ENCODE results near the gene C9orf72.

The C9orf72 gene

DNA sequence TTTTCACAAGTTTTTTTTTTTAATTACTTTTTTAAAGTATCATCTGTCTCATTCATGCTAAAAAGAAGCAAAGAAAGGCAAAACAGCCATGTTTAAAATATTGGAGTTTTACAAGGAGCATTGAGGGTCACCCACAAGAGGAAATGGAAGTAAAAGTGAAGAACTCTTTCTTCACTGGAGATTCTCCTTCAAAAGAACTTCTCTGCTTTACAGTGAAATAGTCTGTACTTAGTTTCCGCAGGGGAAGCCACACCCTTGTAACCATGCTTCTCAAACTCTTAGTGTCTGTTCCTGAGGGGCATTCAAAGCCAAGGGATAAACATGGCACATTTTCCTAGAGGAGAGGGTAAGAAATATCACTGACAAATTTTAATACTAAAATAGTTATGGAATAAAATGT, 8.6 kb downstream of the C9orf72 start:
- H3K56ac ChIP-seq (ENCODE audit: low read length) = no peak overlapping the region
- no peaks in the 10 kb centered on the region for H3K79me2 ChIP-seq (ENCODE audit: control insufficient read depth, insufficient read depth, low read length)
- no peak overlapping the region for H2AK5ac ChIP-seq (ENCODE audit: low read length)
- no peak overlapping the region for H3K4me2 ChIP-seq (ENCODE audit: low read length)
- no CpG with 5 or more reads among the region's 1 CpG for WGBS (ENCODE audit: extremely low coverage, insufficient coverage, low lambda C conversion rate)
- no peak overlapping the region for H4K8ac ChIP-seq (ENCODE audit: low read depth, low read length)
- H3K79me1 ChIP-seq (ENCODE audit: low read length) = no peaks in the 10 kb centered on the region
- H2BK120ac ChIP-seq (ENCODE audit: low read depth, low read length) = no peak overlapping the region
- no peaks in the 10 kb centered on the region for H3K27me3 ChIP-seq (ENCODE audit: insufficient read depth, low read length, poor library complexity)
- H3K27ac ChIP-seq (ENCODE audit: low read depth, low read length) = no peak overlapping the region
- H2BK5ac ChIP-seq (ENCODE audit: low read length) = no peak overlapping the region
- H3K4ac ChIP-seq (ENCODE audit: low read depth, low read length) = no peak overlapping the region
- H2BK15ac ChIP-seq (replicated peaks; ENCODE audit: low read depth) = no peak overlapping the region
- no peak overlapping the region for H3K23ac ChIP-seq (ENCODE audit: low read length)
- no peak for DNase-seq
- H3K4me1 ChIP-seq (ENCODE audit: control insufficient read depth, low read depth, low read length) = no peaks in the 10 kb centered on the region
- H3K18ac ChIP-seq (ENCODE audit: low read length) = no peak overlapping the region
- no peak overlapping the region for H3K4me3 ChIP-seq (ENCODE audit: low read length)
- no peak overlapping the region for H3K9ac ChIP-seq (ENCODE audit: low read length)
- H3K36me3 ChIP-seq (ENCODE audit: control insufficient read depth, insufficient read depth, low read length) = no peaks in the 10 kb centered on the region
- no peak overlapping the region for H4K5ac ChIP-seq (ENCODE audit: low read length)

DNA sequence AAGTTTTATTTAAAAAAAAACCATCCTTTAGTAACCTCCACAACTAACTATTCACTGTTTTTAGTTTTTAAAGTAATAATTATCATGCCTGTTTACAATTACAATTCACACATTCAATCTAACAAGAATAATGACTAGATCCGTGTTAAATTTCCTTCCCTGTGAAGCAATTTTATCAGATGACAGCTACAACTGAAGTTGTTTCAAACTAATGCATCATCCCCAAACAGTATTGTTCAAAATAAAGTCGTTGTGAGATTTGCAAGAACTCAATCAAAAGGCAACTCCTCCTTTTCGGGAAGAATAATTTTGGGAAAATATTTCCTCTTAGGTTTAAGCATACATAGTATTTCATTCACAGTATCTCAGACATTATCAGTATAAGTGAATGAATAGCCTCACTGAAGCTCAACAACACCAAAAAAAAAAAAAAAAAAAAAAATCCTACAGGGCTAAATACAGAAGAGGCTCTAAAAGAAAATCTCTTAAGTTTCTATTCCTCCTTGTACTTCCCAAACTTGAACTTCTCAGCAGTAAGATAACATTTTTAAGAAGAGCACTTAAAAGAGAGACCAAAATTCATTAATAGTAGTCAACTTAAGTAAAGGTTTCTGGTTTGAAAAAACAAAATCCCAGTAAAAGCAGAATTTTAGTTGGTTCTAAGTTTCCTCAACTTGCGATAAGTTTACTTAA, 9.4 kb downstream of the C9orf72 start:
- Histone ChIP-seq H3K4ac (ENCODE audit: low read depth, low read length) (no peak overlapping the region), H4K5ac (ENCODE audit: low read length) (no peak overlapping the region), H2BK120ac (ENCODE audit: low read depth, low read length) (no peak overlapping the region), H3K4me1 (ENCODE audit: control insufficient read depth, low read depth, low read length) (no peaks in the 10 kb centered on the region), H4K8ac (ENCODE audit: low read depth, low read length) (no peak overlapping the region), H2BK15ac (replicated peaks; ENCODE audit: low read depth) (no peak overlapping the region), H3K4me3 (ENCODE audit: low read length) (no peak overlapping the region), H3K18ac (ENCODE audit: low read length) (no peak overlapping the region), H3K56ac (ENCODE audit: low read length) (no peak overlapping the region), H3K79me1 (ENCODE audit: low read length) (no peaks in the 10 kb centered on the region), H3K27ac (ENCODE audit: low read depth, low read length) (no peak overlapping the region), H3K9ac (ENCODE audit: low read length) (no peak overlapping the region), H3K4me2 (ENCODE audit: low read length) (no peak overlapping the region), H3K36me3 (ENCODE audit: control insufficient read depth, insufficient read depth, low read length) (no peaks in the 10 kb centered on the region), H3K23ac (ENCODE audit: low read length) (no peak overlapping the region), H3K27me3 (ENCODE audit: insufficient read depth, low read length, poor library complexity) (no peaks in the 10 kb centered on the region), H3K79me2 (ENCODE audit: control insufficient read depth, insufficient read depth, low read length) (no peaks in the 10 kb centered on the region), H2AK5ac (ENCODE audit: low read length) (no peak overlapping the region), H2BK5ac (ENCODE audit: low read length) (no peak overlapping the region)
- no CpG with 5 or more reads among the region's 4 CpGs for WGBS (ENCODE audit: extremely low coverage, insufficient coverage, low lambda C conversion rate)
- DNase-seq = no peak

DNA sequence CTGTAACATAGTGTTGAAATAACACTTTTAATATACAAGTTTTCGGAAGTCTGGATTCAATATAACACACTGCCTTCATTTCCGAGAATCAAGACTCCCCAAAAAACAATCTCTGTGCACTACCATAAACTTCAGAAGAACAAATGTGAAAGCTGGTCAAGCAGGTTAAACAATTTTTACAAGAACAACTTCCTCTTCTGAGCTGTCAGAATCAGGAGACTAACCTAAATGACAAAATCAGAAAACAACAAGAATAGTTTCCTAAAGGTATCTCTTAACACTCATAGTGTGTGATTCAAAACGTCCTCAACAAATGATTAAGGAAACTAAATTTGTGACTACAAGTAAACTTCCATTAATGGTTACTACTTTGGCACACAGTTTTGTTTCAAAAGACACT, 11.6 kb downstream of the C9orf72 start:
- no peaks in the 10 kb centered on the region for H3K27me3 ChIP-seq (ENCODE audit: insufficient read depth, low read length, poor library complexity)
- no peak overlapping the region for H3K4me3 ChIP-seq (ENCODE audit: low read length)
- no peak overlapping the region for H2BK5ac ChIP-seq (ENCODE audit: low read length)
- no peak overlapping the region for H3K27ac ChIP-seq (ENCODE audit: low read depth, low read length)
- H4K5ac ChIP-seq (ENCODE audit: low read length) = no peak overlapping the region
- H3K79me1 ChIP-seq (ENCODE audit: low read length) = no peaks in the 10 kb centered on the region
- no peak overlapping the region for H3K9ac ChIP-seq (ENCODE audit: low read length)
- H3K79me2 ChIP-seq (ENCODE audit: control insufficient read depth, insufficient read depth, low read length) = no peaks in the 10 kb centered on the region
- no peak for DNase-seq
- no CpG with 5 or more reads among the region's 3 CpGs for WGBS (ENCODE audit: extremely low coverage, insufficient coverage, low lambda C conversion rate)
- H4K8ac ChIP-seq (ENCODE audit: low read depth, low read length) = no peak overlapping the region
- H3K36me3 ChIP-seq (ENCODE audit: control insufficient read depth, insufficient read depth, low read length) = no peaks in the 10 kb centered on the region
- no peak overlapping the region for H3K23ac ChIP-seq (ENCODE audit: low read length)
- H3K4me2 ChIP-seq (ENCODE audit: low read length) = no peak overlapping the region
- H3K56ac ChIP-seq (ENCODE audit: low read length) = no peak overlapping the region
- H3K4me1 ChIP-seq (ENCODE audit: control insufficient read depth, low read depth, low read length) = no peaks in the 10 kb centered on the region
- no peak overlapping the region for H3K4ac ChIP-seq (ENCODE audit: low read depth, low read length)
- H2BK120ac ChIP-seq (ENCODE audit: low read depth, low read length) = no peak overlapping the region
- H2BK15ac ChIP-seq (replicated peaks; ENCODE audit: low read depth) = no peak overlapping the region
- H3K18ac ChIP-seq (ENCODE audit: low read length) = no peak overlapping the region
- no peak overlapping the region for H2AK5ac ChIP-seq (ENCODE audit: low read length)

DNA sequence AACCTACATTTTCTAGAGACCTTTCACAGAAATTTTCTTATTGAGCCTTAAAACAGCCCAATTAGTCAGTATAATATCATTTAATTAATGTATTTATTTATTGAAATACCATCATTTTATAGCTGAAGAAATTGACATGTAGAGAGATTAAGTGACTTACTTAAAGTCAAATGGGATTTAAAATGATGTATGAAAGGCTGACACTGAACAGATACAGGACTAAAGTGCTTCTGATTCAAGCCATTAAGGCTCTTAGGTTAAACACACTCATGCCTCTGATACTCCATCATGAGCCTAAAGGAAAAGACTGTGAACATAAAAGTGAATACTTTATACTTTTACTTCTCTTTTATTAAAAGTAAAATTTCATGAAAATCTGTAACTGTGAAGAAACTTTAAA, 12.8 kb downstream of the C9orf72 start:
- Histone ChIP-seq H3K27ac (ENCODE audit: low read depth, low read length) (no peak overlapping the region), H4K8ac (ENCODE audit: low read depth, low read length) (no peak overlapping the region), H3K23ac (ENCODE audit: low read length) (no peak overlapping the region), H3K79me2 (ENCODE audit: control insufficient read depth, insufficient read depth, low read length) (no peaks in the 10 kb centered on the region), H3K4ac (ENCODE audit: low read depth, low read length) (no peak overlapping the region), H3K79me1 (ENCODE audit: low read length) (no peaks in the 10 kb centered on the region), H3K18ac (ENCODE audit: low read length) (no peak overlapping the region), H2AK5ac (ENCODE audit: low read length) (no peak overlapping the region), H2BK5ac (ENCODE audit: low read length) (no peak overlapping the region), H3K56ac (ENCODE audit: low read length) (no peak overlapping the region), H3K4me1 (ENCODE audit: control insufficient read depth, low read depth, low read length) (no peaks in the 10 kb centered on the region), H2BK120ac (ENCODE audit: low read depth, low read length) (no peak overlapping the region), H3K4me3 (ENCODE audit: low read length) (no peak overlapping the region), H3K4me2 (ENCODE audit: low read length) (no peak overlapping the region), H3K27me3 (ENCODE audit: insufficient read depth, low read length, poor library complexity) (no peaks in the 10 kb centered on the region), H3K36me3 (ENCODE audit: control insufficient read depth, insufficient read depth, low read length) (no peaks in the 10 kb centered on the region), H2BK15ac (replicated peaks; ENCODE audit: low read depth) (no peak overlapping the region), H4K5ac (ENCODE audit: low read length) (no peak overlapping the region), H3K9ac (ENCODE audit: low read length) (no peak overlapping the region)
- no peak for DNase-seq

DNA sequence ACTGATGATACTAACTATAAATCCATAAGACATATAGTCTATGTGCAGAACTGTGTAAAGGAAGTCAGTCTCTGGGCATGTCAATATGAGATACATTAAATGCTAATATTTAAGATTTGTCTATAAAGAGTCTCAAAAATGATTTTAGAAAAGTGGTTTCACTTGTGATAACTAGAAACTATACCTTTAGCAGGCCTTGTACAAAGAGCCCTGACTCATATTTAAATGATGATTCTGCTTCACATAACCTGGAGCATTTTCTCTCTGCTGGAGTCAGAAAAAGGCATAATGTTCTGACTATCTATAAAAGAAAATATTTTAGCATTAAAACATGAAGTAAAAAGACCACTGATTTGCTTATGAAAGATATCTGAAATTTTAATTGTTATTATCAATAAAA, 15.0 kb downstream of the C9orf72 start:
- Histone ChIP-seq H4K5ac (ENCODE audit: low read length) (no peak overlapping the region), H3K4ac (ENCODE audit: low read depth, low read length) (no peak overlapping the region), H3K27ac (ENCODE audit: low read depth, low read length) (no peak overlapping the region), H3K36me3 (ENCODE audit: control insufficient read depth, insufficient read depth, low read length) (no peaks in the 10 kb centered on the region), H3K23ac (ENCODE audit: low read length) (no peak overlapping the region), H2BK120ac (ENCODE audit: low read depth, low read length) (no peak overlapping the region), H2BK15ac (replicated peaks; ENCODE audit: low read depth) (no peak overlapping the region), H3K56ac (ENCODE audit: low read length) (no peak overlapping the region), H3K79me2 (ENCODE audit: control insufficient read depth, insufficient read depth, low read length) (no peaks in the 10 kb centered on the region), H3K18ac (ENCODE audit: low read length) (no peak overlapping the region), H3K9ac (ENCODE audit: low read length) (no peak overlapping the region), H3K4me2 (ENCODE audit: low read length) (no peak overlapping the region), H3K4me1 (ENCODE audit: control insufficient read depth, low read depth, low read length) (no peaks in the 10 kb centered on the region), H3K4me3 (ENCODE audit: low read length) (no peak overlapping the region), H4K8ac (ENCODE audit: low read depth, low read length) (no peak overlapping the region), H2BK5ac (ENCODE audit: low read length) (no peak overlapping the region), H2AK5ac (ENCODE audit: low read length) (no peak overlapping the region), H3K79me1 (ENCODE audit: low read length) (no peaks in the 10 kb centered on the region), H3K27me3 (ENCODE audit: insufficient read depth, low read length, poor library complexity) (no peaks in the 10 kb centered on the region)
- DNase-seq = no peak

DNA sequence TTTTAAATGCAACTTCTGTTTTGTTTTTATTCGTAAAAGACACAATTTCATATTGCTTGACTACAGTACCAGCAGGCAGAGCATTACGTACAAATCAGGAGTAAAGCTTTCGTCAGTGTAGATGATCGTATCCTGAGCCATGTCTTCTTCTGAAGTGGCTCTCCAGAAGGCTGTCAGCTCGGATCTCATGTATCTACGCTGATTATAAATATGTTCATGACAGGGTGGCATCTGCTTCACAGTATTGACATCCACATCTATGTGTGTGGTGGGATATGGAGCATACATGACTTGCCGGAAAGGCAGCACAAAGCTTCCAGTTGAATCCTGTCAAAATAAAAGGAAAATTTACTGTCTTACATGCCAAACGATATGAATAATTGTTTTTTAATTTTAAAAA, 16.8 kb downstream of the C9orf72 start:
- no CpG with 5 or more reads among the region's 8 CpGs for WGBS (ENCODE audit: extremely low coverage, insufficient coverage, low lambda C conversion rate)
- H2BK120ac ChIP-seq (ENCODE audit: low read depth, low read length) = no peak overlapping the region
- no peaks in the 10 kb centered on the region for H3K4me1 ChIP-seq (ENCODE audit: control insufficient read depth, low read depth, low read length)
- H2BK5ac ChIP-seq (ENCODE audit: low read length) = no peak overlapping the region
- H3K4me2 ChIP-seq (ENCODE audit: low read length) = no peak overlapping the region
- no peak for DNase-seq
- no peak overlapping the region for H3K9ac ChIP-seq (ENCODE audit: low read length)
- no peak overlapping the region for H3K56ac ChIP-seq (ENCODE audit: low read length)
- H3K36me3 ChIP-seq (ENCODE audit: control insufficient read depth, insufficient read depth, low read length) = no peaks in the 10 kb centered on the region
- no peak overlapping the region for H3K4me3 ChIP-seq (ENCODE audit: low read length)
- no peaks in the 10 kb centered on the region for H3K27me3 ChIP-seq (ENCODE audit: insufficient read depth, low read length, poor library complexity)
- no peak overlapping the region for H2AK5ac ChIP-seq (ENCODE audit: low read length)
- no peak overlapping the region for H2BK15ac ChIP-seq (replicated peaks; ENCODE audit: low read depth)
- no peaks in the 10 kb centered on the region for H3K79me1 ChIP-seq (ENCODE audit: low read length)
- H3K4ac ChIP-seq (ENCODE audit: low read depth, low read length) = no peak overlapping the region
- no peak overlapping the region for H4K8ac ChIP-seq (ENCODE audit: low read depth, low read length)
- H3K18ac ChIP-seq (ENCODE audit: low read length) = no peak overlapping the region
- no peaks in the 10 kb centered on the region for H3K79me2 ChIP-seq (ENCODE audit: control insufficient read depth, insufficient read depth, low read length)
- H3K23ac ChIP-seq (ENCODE audit: low read length) = no peak overlapping the region
- no peak overlapping the region for H4K5ac ChIP-seq (ENCODE audit: low read length)
- no peak overlapping the region for H3K27ac ChIP-seq (ENCODE audit: low read depth, low read length)
